AG04449 (cell line): ENCODE results near the gene RNF183.

Experiments used
- CTCF ChIA-PET: fragments of 350-600 bp; formaldehyde crosslinking; extraction: SDS; loops from one replicate; lab custom pipeline; 2021; ENCODE audit warnings: antibody characterized with exemption; lab: Yijun Ruan, JAX
- POLR2A ChIA-PET: fragments of 400-600, 350-600 bp; formaldehyde crosslinking; extraction: SDS; loops from one replicate; lab custom pipeline; 2020; ENCODE audit warnings: antibody characterized with exemption, inconsistent platforms; lab: Yijun Ruan, JAX
- DNase-seq: peaks from one replicate; pipeline ENCODE4 v3.0.0-alpha.2; 2010; ENCODE audit warnings: low read depth, low spot score
- H3K4me3 ChIP-seq: 2 replicates; pipeline ENCODE4 v1.5.1; 2011; ENCODE audit warnings: low read depth, mild to moderate bottlenecking, control low read depth, low read length
- CTCF ChIP-seq: IDR thresholded peaks from one replicate; pipeline ENCODE4 v1.5.1; 2011; ENCODE audit warnings: mild to moderate bottlenecking, moderate library complexity, low read length, control low read depth, inconsistent platforms; ENCODE audit not compliant: insufficient read depth; ENCODE audit errors: missing control alignments

The RNF183 gene

GRCh38 chr9:113302792-113303418, at the start of gene RNF183:
Gene RNF183 (minus strand): TSS chr9:113303376. CDS start chr9:113298184, 5,192 bp downstream.
- no peak within 1 kb of the TSS for H3K4me3 ChIP-seq
- no peak for DNase-seq
- TF ChIP-seq CTCF, result no peak
- ChIA-PET CTCF (interaction anchor here (1.0 kb wide), 1 partner anchor 9 kb away, joined by 4 read pairs; no protein-coding TSS in a partner anchor), POLR2A (no interaction called here)

- TF ChIP-seq CTCF, result no peak
- ChIA-PET POLR2A (no interaction called here), CTCF (interaction anchor here (2.1 kb wide), 1 partner anchor 13 kb away, joined by 10 read pairs; the partner anchor contains the start of gene WDR31)
- DNase-seq, result no peak
- no peak overlapping the region for H3K4me3 ChIP-seq
These were observed 49.2 kb upstream of the RNF183 start for GRCh38 chr9:113352411-113352810.

GRCh38 chr9:113352006-113352405, 48.8 kb upstream of the RNF183 start:
- no peak overlapping the region for H3K4me3 ChIP-seq
- no peak for TF ChIP-seq CTCF
- DNase-seq, result no peak
- ChIA-PET POLR2A (no interaction called here), CTCF (interaction anchor here (2.1 to 3.0 kb wide), 2 partner anchors 12 to 42 kb away, joined by 10 to 15 read pairs; partner anchors contain the start of gene WDR31)

- no peak overlapping the region for H3K4me3 ChIP-seq
- CTCF ChIA-PET, result interaction anchor here (2.1 to 3.0 kb wide), 4 partner anchors 8 to 51 kb away, joined by 5 to 18 read pairs (median 12); partner anchors contain the start of genes ALAD and WDR31
- TF ChIP-seq CTCF, result no peak
- POLR2A ChIA-PET, result interaction anchor here (0.6 kb wide), 1 partner anchor 55 kb away, joined by 4 read pairs; no protein-coding TSS in a partner anchor
- DNase-seq, result no peak
These were observed 47.8 kb upstream of the RNF183 start for GRCh38 chr9:113350937-113351336.

- ChIA-PET CTCF (interaction anchor here (2.1 to 3.0 kb wide), 6 partner anchors 9 to 308 kb away, joined by 5 to 18 read pairs (median 11); partner anchors contain the start of genes ALAD and WDR31), POLR2A (no interaction called here)
- TF ChIP-seq CTCF, result no peak
- DNase-seq, result no peak
- no peak overlapping the region for H3K4me3 ChIP-seq
These were observed 47.0 kb upstream of the RNF183 start for GRCh38 chr9:113350107-113350661.
